Measurements from ENCODE around the gene PACS2. TPM values are rescaled to one million over a fixed set of nuclear protein-coding genes. Genes with fewer than 3 reads are reported as not detected.

Gene PACS2
- total and polyA plus RNA-seq, 2 of the 8 experiments (the other 6 are each of a cell fraction or from before 2014, with no cell fraction given) = 38.0 to 62.8 TPM

- H2BK120ac ChIP-seq (replicated peaks; ENCODE audit: low read depth, low read length) = no peak overlapping the region
- no peak overlapping the region for H3K23ac ChIP-seq (ENCODE audit: insufficient read length)
- H3K4me3 ChIP-seq (ENCODE audit: extremely low read depth in 1 of 4, insufficient read depth in 2 of 4, low read depth in 3 of 4, low read length in 4 of 4) = no peak overlapping the region
- no peak overlapping the region for H2BK15ac ChIP-seq (ENCODE audit: low read length)
- ChIA-PET CTCF (ENCODE audit: partially characterized antibody) (no interaction called here), POLR2A (ENCODE audit: partially characterized antibody) (no interaction called here)
- peaks cover 3 to 25% (median 9%) of the 10 kb centered on the region in 4 experiments; a peak in 5 of 8 replicates for H3K36me3 ChIP-seq (ENCODE audit: control insufficient read depth in 2 of 4, insufficient read depth in 4 of 4, low read length in 3 of 4)
- H2BK20ac ChIP-seq (ENCODE audit: low read length) = no peak overlapping the region
- H3K4me1 ChIP-seq (replicated peaks in 1 of 4; ENCODE audit: control insufficient read depth in 3 of 4, insufficient read depth in 4 of 4, low read length in 3 of 4) = no peaks in the 10 kb centered on the region
- peaks cover 0 to 8% of the 10 kb centered on the region in 2 experiments for H4K20me1 ChIP-seq (replicated peaks in 1 of 2; ENCODE audit: control insufficient read depth in 1 of 2, insufficient read depth in 2 of 2, low read length in 2 of 2)
- no peaks in the 10 kb centered on the region for H3K27me3 ChIP-seq (replicated peaks in 1 of 4; ENCODE audit: control insufficient read depth in 3 of 4, extremely low read depth in 1 of 4, insufficient read depth in 3 of 4, low read length in 3 of 4)
- H4K91ac ChIP-seq (replicated peaks; ENCODE audit: insufficient read length, low read length) = no peak overlapping the region
- no peak overlapping the region for H3K4me2 ChIP-seq (ENCODE audit: insufficient read depth in 1 of 2, low read depth in 2 of 2, low read length in 2 of 2)
- no peak overlapping the region for H3K14ac ChIP-seq (ENCODE audit: insufficient read length)
- no peak overlapping the region for H3K18ac ChIP-seq (ENCODE audit: extremely low read depth, low read length)
- no peak overlapping the region for H4K5ac ChIP-seq (ENCODE audit: insufficient read length, low read depth, low read length)
- no peaks in the 10 kb centered on the region for H3K9me3 ChIP-seq (ENCODE audit: insufficient read depth in 2 of 2, low read depth in 1 of 2, low read length in 1 of 2)
- DNase-seq (ENCODE audit: low read depth in 1 of 2, low spot score in 2 of 2) (no peak), FAIRE-seq (no peak)
- no peak overlapping the region for H3K56ac ChIP-seq (replicated peaks; ENCODE audit: insufficient read length, low read depth, low read length)
- no peaks in the 10 kb centered on the region for H3K79me2 ChIP-seq (ENCODE audit: control insufficient read depth in 1 of 2, insufficient read depth in 2 of 2, low read length in 2 of 2)
- H3K9ac ChIP-seq (replicated peaks in 1 of 4; ENCODE audit: extremely low read depth in 1 of 4, low read depth in 3 of 4, low read length in 3 of 4) = no peak overlapping the region
- H2BK5ac ChIP-seq (ENCODE audit: low read depth, low read length) = no peak overlapping the region
- H2BK12ac ChIP-seq (ENCODE audit: low read depth, low read length) = no peak overlapping the region
- no peak overlapping the region for H2AFZ ChIP-seq (ENCODE audit: low read length)
- no peaks in the 10 kb centered on the region for H3K23me2 ChIP-seq (ENCODE audit: low read depth, low read length)
- no peak overlapping the region for H3K27ac ChIP-seq (ENCODE audit: low read depth, low read length)
- no peak overlapping the region for H3K4ac ChIP-seq (replicated peaks; ENCODE audit: insufficient read length, low read depth, low read length)
- no peak overlapping the region for H2AK5ac ChIP-seq (ENCODE audit: low read depth, low read length)
- no peaks in the 10 kb centered on the region; the same call in 1 of the 2 replicates for H3K79me1 ChIP-seq (ENCODE audit: low read depth, low read length)
- 95% methylated on average over 10 of the region's 10 CpGs; no CpG with 5 or more reads in 1 of the 2 experiments for WGBS, 2 experiments (ENCODE audit: extremely low coverage in 1 of 2, insufficient coverage in 1 of 2, insufficient read length in 1 of 2, insufficient replicate concordance in 2 of 2, low coverage in 1 of 2, low lambda C conversion rate in 2 of 2, missing lambda C conversion rate in 1 of 2)
- H4K8ac ChIP-seq (ENCODE audit: extremely low read depth, insufficient read depth, low read length) = no peak overlapping the region
- TF ChIP-seq HDAC2 (IDR thresholded peaks at IDR 0.05; ENCODE audit: borderline replicate concordance in 1 of 2, low read depth in 2 of 2, low read length in 2 of 2) (no peak), SP4 (IDR thresholded peaks at IDR 0.05; ENCODE audit: low read length) (no peak), PHF8 (conservative IDR thresholded peaks at IDR 0.05; ENCODE audit: low read depth, low read length) (no peak), POLR2AphosphoS5 (IDR thresholded peaks at IDR 0.05; ENCODE audit: low read depth, low read length) (no peak), SP1 (IDR thresholded peaks at IDR 0.05; ENCODE audit: low read depth, low read length) (no peak), MAFK (IDR thresholded peaks at IDR 0.05; ENCODE audit: low read depth, low read length) (no peak), EZH2 (IDR thresholded peaks at IDR 0.05; ENCODE audit: low read depth, low read length, severe bottlenecking) (no peak), KDM1A (IDR thresholded peaks at IDR 0.05; ENCODE audit: borderline replicate concordance, low read length) (no peak), TAF1 (IDR thresholded peaks at IDR 0.05; ENCODE audit: low read depth, low read length) (no peak), CTBP2 (IDR thresholded peaks at IDR 0.05; ENCODE audit: borderline replicate concordance, insufficient read depth, insufficient read length, low read length) (no peak), RAD21 (IDR thresholded peaks at IDR 0.05 in 1 of 2, conservative IDR thresholded peaks at IDR 0.05 in 1 of 2; ENCODE audit: low read depth in 2 of 2, low read length in 2 of 2) (no peak), RBBP5 (IDR thresholded peaks at IDR 0.05; ENCODE audit: borderline replicate concordance, low read depth, low read length) (no peak), SUZ12 (IDR thresholded peaks at IDR 0.05; ENCODE audit: low read length) (no peak), MAX (IDR thresholded peaks at IDR 0.05) (no peak)
Observed at GRCh38 chr14:105387530-105387922, 73.0 kb downstream of the PACS2 start.

All from H1 (cell line).